AG09309 (cell line): ENCODE measurements around the gene GRAMD1A.
"Not testable (repeated sequence)": the region's sequence is repeated elsewhere in the genome, so short reads cannot be mapped to it uniquely, and the experiment has no call there.

Source experiments
- DNase-seq: peaks from one replicate; pipeline ENCODE4 v3.0.0-alpha.2; 2010; ENCODE audit warnings: low read depth
- H3K4me3 ChIP-seq: 2 replicates; pipeline ENCODE4 v1.5.1; 2011; ENCODE audit warnings: mild to moderate bottlenecking, low read depth, low read length, moderate library complexity; ENCODE audit not compliant: control insufficient read depth
- TF ChIP-seq, protein P1 (sequence below): IDR thresholded peaks from 2 replicates; pipeline ENCODE4 v1.5.1; 2011; ENCODE audit warnings: mild to moderate bottlenecking, low read depth, low read length, inconsistent platforms; ENCODE audit not compliant: insufficient read depth, control insufficient read depth; ENCODE audit errors: missing control alignments

GRAMD1A gene

DNA sequence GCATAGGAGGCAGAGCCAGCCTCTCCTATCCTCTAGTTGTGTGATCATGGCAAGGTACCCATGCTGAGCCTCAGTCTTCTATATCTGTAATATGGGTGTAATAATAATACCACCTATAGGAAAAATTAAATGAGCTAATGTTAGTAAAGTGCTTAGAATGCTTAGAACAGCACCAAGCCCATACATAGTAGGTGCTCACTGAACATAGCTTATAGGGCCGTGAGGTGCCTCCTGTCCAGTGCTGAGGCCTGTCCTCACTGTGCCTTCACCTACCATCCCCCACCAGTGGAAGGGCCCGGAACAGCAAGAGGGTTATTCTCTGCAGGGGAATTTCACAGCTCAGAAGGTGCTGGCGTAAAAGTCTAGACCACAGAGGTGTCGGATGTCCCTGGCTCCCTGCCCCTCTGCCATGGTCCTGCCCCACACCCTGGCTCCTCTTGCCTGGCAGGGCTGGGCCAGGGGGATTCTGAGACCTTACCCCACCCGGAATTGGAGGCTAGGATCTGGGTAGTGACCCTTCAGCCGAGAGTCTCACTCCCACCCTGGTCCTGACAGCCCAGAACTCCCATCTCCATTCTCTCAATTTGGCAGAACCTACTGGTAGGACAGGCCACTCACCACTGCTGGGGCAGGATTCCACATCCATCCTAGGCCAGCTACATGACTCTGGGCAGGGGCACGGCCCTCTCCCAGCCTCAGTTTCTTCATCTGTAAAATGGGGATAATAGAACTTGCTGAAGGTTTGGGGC lies 27.9 kb downstream of the GRAMD1A start:
- no peak for DNase-seq
- H3K4me3 ChIP-seq: no peak overlapping the region
- TF ChIP-seq, protein P1, sequence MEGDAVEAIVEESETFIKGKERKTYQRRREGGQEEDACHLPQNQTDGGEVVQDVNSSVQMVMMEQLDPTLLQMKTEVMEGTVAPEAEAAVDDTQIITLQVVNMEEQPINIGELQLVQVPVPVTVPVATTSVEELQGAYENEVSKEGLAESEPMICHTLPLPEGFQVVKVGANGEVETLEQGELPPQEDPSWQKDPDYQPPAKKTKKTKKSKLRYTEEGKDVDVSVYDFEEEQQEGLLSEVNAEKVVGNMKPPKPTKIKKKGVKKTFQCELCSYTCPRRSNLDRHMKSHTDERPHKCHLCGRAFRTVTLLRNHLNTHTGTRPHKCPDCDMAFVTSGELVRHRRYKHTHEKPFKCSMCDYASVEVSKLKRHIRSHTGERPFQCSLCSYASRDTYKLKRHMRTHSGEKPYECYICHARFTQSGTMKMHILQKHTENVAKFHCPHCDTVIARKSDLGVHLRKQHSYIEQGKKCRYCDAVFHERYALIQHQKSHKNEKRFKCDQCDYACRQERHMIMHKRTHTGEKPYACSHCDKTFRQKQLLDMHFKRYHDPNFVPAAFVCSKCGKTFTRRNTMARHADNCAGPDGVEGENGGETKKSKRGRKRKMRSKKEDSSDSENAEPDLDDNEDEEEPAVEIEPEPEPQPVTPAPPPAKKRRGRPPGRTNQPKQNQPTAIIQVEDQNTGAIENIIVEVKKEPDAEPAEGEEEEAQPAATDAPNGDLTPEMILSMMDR: no peak

DNA sequence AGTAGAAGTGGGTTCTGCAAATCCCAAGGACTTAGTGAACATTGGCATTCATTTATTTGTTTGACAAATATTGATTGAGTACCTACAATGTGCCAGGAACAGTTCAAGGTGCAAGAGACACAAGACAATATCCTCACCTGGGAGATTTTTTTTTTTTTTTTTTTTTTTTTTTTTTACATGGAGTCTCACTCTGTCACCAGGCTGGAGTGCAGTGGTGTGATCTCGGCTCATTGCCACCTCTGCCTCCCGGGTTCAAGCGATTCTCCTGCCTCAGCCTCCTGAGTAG lies 28.4 kb downstream of the GRAMD1A start:
- H3K4me3 ChIP-seq, DNase-seq: not testable (repeated sequence)

DNA sequence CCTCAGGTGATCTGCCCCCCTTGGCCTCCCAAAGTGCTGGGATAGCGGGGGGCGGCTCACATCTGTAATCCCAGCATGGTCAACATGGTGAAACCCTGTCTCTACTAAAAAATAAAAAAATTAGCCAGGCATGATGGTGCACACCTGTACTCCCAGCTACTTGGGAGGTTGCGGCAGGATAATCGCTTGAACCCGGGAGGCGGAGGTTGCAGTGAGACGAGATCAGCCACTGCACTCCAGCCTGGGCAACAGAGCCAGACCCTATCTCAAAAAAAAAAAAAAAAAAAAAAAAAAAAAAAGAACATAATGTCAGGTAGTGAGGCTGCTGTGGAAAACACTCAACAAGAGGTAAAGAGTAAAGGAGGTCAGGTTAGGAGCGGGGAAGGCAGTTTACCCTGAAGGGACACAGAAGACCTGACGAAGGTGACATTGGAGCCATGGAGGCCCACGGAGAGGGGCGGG lies 29.2 kb downstream of the GRAMD1A start:
- H3K4me3 ChIP-seq, DNase-seq: not testable (repeated sequence)

DNA sequence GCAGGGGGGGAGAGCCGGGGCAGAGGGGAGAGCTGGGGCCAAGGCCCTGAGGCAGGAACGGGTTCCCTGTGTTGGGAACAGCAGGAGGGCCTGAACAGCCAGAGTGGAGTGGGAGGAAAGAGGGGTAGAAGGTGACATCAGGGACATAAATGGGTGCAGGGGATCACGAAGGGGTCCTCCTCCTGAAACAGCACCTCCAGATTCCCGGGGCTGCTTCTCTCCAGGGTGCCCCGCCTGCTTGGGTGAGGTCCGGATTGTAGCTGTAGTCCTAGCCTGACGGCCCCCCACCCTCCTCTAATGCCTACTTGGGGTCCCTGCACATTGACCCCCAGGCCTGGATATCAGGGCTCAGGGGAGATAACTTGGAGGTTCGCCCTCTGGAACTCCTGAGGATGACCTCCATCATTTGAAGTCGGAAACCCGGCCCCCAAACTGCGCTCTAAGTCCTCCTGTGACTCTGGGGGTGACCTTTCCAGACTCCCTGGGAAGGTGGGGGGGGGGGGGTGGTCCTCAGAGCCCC lies 29.7 kb downstream of the GRAMD1A start:
- DNase-seq: no peak
- TF ChIP-seq, protein P1: no peak
- H3K4me3 ChIP-seq: peak overlapping the region; percentile 46

DNA sequence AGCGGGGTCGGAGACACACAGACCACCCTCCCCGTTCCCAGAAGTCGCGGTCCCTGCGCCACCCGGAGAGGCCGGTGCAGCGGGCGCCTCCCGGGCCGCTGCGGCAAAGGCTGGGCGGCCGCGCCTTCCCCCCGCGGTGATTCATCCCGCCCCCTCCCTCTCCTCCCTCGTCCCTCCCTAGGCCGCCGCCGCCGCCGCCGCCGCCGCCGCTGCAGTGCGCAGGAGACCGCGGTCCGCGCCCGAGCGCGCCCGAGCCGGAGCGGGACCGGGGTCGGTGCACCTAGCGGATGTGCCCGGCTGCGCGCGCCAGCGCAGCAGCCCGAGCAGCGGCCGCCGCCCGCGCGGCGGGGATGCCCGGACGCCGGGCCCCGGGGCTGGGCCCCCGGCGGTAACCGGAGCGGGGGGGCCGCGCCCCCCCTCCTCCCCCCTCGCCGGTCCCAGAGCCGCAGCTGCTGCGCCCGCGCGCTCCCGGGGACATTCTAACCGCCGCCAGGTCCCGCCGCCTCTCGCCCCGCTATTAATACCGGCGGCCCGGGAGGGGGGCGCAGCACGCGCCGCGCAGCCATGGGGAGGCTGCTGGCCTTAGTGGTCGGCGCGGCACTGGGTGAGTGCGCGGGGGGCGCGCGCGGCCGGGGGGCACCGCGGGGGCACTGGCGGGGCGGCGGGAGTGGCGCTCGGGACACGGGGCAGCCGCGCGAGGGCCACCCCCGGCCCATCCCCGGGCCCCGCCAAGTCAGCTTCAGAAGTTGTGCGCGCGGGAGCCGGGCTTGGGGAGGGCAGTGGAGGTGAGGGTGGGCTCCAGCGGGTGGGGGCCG lies 30.3 kb downstream of the GRAMD1A start, which contains the start of gene SCN1B:
Gene SCN1B (plus strand): TSS at position 214 of the 815 bp plus-strand sequence. CDS start 351 bp downstream, at position 565.
- peak within 1 kb of the TSS; percentile 47 for H3K4me3 ChIP-seq
- DNase-seq: no peak
- TF ChIP-seq, protein P1: no peak

DNA sequence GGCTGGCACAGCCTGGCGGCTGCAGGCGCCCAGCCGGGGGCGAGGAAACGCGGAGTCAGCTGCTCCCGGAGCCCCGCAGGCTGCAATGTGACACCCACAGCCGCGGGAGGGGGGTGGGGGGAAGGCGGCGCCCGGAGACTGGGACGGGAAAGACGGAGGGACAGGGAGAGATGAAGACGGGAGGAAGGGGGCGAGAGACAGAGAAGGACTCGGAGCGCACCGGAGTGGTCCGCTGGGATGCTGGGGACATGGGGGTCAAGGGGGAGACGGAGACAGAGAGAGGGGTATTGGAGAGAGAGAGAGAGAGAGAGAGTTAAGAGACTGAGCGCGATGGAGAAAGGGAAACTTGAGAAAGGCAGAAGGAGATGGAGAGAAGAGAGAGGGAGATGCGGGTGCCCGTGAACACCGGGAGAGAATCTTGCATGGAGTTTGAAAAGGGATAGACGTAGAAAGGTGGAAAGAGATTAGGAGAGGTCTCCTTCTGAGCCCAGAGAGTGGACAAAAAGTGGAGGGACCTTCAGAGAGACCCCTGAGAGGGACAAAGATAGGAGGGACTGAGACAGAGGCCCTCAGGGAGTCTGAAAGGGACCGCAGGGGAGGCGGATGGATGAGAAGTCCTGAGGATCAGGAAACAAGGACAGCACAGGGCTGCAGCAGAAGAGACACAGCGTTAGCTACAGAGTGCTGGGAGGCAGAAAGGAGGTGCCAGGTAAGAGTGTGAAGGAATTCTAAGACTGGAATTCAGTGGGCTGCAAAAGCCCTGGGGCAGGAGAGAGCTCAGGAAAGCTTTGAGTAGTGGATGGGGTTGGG lies 31.2 kb downstream of the GRAMD1A start:
- DNase-seq: no peak
- H3K4me3 ChIP-seq: peak overlapping the region; percentile 47
- TF ChIP-seq, protein P1: no peak

DNA sequence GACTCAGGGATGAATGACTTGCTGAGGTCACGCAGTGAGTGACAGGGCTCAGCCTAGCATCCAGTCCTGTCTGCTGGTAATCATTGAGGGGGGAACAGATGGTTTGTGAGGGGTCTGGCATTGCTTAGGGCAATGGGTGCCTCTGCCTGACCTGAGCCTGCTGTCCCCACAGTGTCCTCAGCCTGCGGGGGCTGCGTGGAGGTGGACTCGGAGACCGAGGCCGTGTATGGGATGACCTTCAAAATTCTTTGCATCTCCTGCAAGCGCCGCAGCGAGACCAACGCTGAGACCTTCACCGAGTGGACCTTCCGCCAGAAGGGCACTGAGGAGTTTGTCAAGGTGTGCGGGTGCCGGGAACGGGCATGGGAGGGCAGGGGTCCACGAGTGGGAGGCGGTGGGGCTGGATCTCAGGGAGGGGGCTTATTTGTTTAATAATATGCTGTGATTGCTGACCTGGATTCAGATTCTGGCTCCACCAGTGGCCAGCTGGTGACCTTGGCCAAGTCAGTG lies 32.3 kb downstream of the GRAMD1A start:
- H3K4me3 ChIP-seq: no peak overlapping the region
- DNase-seq: no peak
- TF ChIP-seq, protein P1: no peak
